Measurements from ENCODE around the gene SCGN. TPM values are rescaled to one million over a fixed set of nuclear protein-coding genes. Genes with fewer than 3 reads are reported as not detected.

The SCGN gene
- total and polyA plus RNA-seq, 2 donors, result 0.90 to 2.1 TPM

DNA sequence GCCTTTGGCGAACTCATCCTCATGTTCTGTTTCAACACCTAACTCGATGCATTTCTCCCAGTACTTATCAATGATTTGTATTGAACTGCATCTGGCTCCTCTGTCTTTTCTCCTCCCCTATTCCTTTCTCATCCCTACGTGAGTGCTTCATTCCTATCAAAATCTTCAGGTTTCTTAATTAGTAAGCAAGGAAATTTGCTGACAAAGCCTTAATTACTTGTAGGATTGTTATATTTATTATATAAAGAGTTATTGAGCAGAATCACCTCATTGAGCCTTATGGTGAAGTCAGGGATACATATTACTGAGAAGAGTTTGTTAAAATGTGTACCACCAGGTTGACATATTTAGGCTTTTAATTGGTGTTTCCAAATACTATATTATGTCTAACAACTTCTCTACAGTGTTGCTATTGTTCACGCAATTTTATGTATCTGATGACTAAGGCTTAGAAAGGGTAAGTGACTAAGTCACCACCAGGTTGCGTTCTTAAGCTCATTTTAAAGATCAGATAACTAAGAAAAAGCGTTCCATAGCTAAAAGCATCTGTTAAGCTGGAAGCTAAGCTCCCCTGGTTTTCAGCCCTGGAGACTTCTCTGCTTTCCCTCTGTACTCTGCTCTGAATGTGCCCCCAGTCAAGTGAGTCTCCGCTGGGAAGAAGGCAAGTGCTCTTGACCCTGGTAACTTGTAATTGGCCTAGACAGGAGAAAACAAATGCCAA is 18.9 kb downstream of the SCGN start:
- Histone ChIP-seq H3K27me3 (ENCODE audit: control insufficient read depth in 2 of 2, insufficient read depth in 1 of 2, low read length in 1 of 2) (peaks cover 2 to 7% of the 10 kb centered on the region in 2 donors), H3K36me3 (ENCODE audit: control insufficient read depth in 2 of 2, insufficient read depth in 2 of 2, low read length in 1 of 2) (no peaks in the 10 kb centered on the region), H3K4me3 (ENCODE audit: low read length in 2 of 2) (no peak overlapping the region), H3K27ac (ENCODE audit: low read depth in 1 of 2, low read length in 1 of 2) (no peak overlapping the region), H3K4me1 (ENCODE audit: control insufficient read depth in 2 of 2, insufficient read depth in 2 of 2, low read length in 2 of 2) (no peaks in the 10 kb centered on the region), H3K9me3 (ENCODE audit: control insufficient read depth in 2 of 2, insufficient read depth in 1 of 2, low read length in 1 of 2) (no peaks in the 10 kb centered on the region)
- WGBS, result 93% methylated on average over 7 of the region's 7 CpGs
- DNase-seq (ENCODE audit: low read depth in 6 of 9, low spot score in 9 of 9), result no peak

DNA sequence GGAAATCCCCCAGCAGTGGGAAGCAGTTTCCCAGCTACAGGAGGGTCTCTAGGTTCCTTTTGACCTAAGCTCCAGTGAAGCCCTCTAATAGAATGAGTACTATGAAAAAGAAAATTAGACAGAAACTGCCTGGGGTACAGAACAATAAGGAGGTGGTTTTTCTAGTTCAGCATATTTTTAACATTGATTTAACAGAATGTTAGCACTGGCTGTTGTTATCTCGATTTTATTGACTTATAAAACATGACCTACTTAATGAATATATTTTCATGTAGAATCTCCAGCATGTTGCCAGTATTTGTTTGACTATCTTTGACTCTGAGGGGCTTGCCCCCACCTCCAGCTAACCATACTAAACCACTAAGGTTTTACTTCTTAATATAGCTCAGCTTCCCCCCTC is 19.6 kb downstream of the SCGN start:
- Histone ChIP-seq H3K9me3 (ENCODE audit: control insufficient read depth in 2 of 2, insufficient read depth in 1 of 2, low read length in 1 of 2) (no peaks in the 10 kb centered on the region), H3K4me3 (ENCODE audit: low read length in 2 of 2) (no peak overlapping the region), H3K27ac (ENCODE audit: low read depth in 1 of 2, low read length in 1 of 2) (no peak overlapping the region), H3K4me1 (ENCODE audit: control insufficient read depth in 2 of 2, insufficient read depth in 2 of 2, low read length in 2 of 2) (no peaks in the 10 kb centered on the region), H3K27me3 (ENCODE audit: control insufficient read depth in 2 of 2, insufficient read depth in 1 of 2, low read length in 1 of 2) (peaks cover 2 to 7% of the 10 kb centered on the region in 2 donors), H3K36me3 (ENCODE audit: control insufficient read depth in 2 of 2, insufficient read depth in 2 of 2, low read length in 1 of 2) (no peaks in the 10 kb centered on the region)
- DNase-seq (ENCODE audit: low read depth in 6 of 9, low spot score in 9 of 9), result no peak
- 91% methylated on average over 1 of the region's 1 CpG for WGBS

DNA sequence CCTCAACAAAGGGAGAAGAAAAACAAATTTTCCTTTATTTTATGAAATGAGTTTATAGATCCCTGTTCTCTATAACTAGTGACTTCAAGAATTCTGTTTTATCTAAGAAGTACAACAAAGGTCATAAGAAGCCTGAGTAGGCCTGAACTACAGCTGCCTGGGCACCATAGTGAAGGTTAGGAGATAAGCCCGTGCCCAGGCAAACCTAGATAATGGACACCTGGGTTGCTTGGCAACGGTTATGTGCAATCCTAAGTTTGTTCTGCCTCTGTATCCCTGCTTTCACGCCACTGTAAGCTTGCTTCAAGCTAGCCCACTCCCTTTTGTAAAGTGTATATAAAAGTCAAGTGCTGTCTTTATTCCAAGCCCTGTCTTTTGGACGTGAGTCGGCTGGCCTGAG is 23.2 kb downstream of the SCGN start:
- H3K27me3 ChIP-seq (ENCODE audit: control insufficient read depth in 2 of 2, insufficient read depth in 1 of 2, low read length in 1 of 2), result peaks cover 2 to 7% of the 10 kb centered on the region in 2 donors
- DNase-seq (ENCODE audit: low read depth in 6 of 9, low spot score in 9 of 9), result no peak

DNA sequence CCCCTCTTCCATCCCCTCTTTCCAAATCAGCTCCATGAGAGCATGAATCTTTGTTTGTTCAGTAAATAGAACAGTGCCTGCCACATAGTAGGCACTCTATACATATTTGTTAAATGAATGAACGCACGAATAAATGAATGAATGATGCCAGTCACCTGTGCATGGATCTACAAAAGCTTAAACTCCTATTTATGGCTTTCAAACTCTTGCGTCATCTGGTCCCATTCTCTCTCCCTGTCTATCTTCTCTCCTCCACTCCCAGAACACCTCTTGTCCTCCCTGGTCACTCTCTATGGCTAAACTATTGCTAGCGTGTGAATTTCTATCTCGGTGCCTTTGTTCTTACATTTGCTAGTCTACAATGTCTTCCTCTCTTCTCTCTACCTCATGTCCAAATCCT is 24.8 kb downstream of the SCGN start:
- Histone ChIP-seq H3K4me1 (ENCODE audit: control insufficient read depth in 2 of 2, insufficient read depth in 2 of 2, low read length in 2 of 2) (no peaks in the 10 kb centered on the region), H3K36me3 (ENCODE audit: control insufficient read depth in 2 of 2, insufficient read depth in 2 of 2, low read length in 1 of 2) (no peaks in the 10 kb centered on the region), H3K4me3 (ENCODE audit: low read length in 2 of 2) (no peak overlapping the region), H3K27me3 (ENCODE audit: control insufficient read depth in 2 of 2, insufficient read depth in 1 of 2, low read length in 1 of 2) (peaks cover 0 to 7% of the 10 kb centered on the region in 2 donors), H3K9me3 (ENCODE audit: control insufficient read depth in 2 of 2, insufficient read depth in 1 of 2, low read length in 1 of 2) (no peaks in the 10 kb centered on the region), H3K27ac (ENCODE audit: low read depth in 1 of 2, low read length in 1 of 2) (no peak overlapping the region)
- no peak for DNase-seq (ENCODE audit: low read depth in 6 of 9, low spot score in 9 of 9)
- WGBS, result 76% methylated on average over 5 of the region's 5 CpGs

More for the DNA sequence above, 23.2 kb downstream of the SCGN start:
- 96% methylated on average over 5 of the region's 5 CpGs for WGBS
- Histone ChIP-seq H3K4me3 (ENCODE audit: low read length in 2 of 2) (no peak overlapping the region), H3K4me1 (ENCODE audit: control insufficient read depth in 2 of 2, insufficient read depth in 2 of 2, low read length in 2 of 2) (no peaks in the 10 kb centered on the region), H3K9me3 (ENCODE audit: control insufficient read depth in 2 of 2, insufficient read depth in 1 of 2, low read length in 1 of 2) (no peaks in the 10 kb centered on the region), H3K27ac (ENCODE audit: low read depth in 1 of 2, low read length in 1 of 2) (no peak overlapping the region), H3K36me3 (ENCODE audit: control insufficient read depth in 2 of 2, insufficient read depth in 2 of 2, low read length in 1 of 2) (no peaks in the 10 kb centered on the region)

DNA sequence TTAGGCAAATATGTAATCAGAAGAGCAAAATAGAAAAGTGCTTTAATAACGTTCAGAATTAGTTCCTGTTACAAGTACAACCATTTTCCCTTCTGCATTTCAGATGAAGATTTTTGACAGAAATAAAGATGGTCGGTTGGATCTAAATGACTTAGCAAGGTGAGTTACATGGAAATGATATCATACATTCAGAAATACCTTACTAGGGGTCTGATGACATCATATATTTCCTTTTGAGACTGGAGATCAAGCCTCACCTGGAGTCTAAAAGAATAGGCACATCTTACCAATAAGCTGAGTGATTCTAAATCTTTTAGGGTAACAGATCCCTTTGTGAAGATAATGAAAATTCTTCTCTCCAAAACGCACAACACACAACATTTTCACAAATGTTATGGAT is 29.8 kb downstream of the SCGN start:
- Histone ChIP-seq H3K9me3 (ENCODE audit: control insufficient read depth in 2 of 2, insufficient read depth in 1 of 2, low read length in 1 of 2) (no peaks in the 10 kb centered on the region), H3K4me3 (ENCODE audit: low read length in 2 of 2) (no peak overlapping the region), H3K27ac (ENCODE audit: low read depth in 1 of 2, low read length in 1 of 2) (no peak overlapping the region), H3K36me3 (ENCODE audit: control insufficient read depth in 2 of 2, insufficient read depth in 2 of 2, low read length in 1 of 2) (no peaks in the 10 kb centered on the region), H3K4me1 (ENCODE audit: control insufficient read depth in 2 of 2, insufficient read depth in 2 of 2, low read length in 2 of 2) (no peaks in the 10 kb centered on the region), H3K27me3 (ENCODE audit: control insufficient read depth in 2 of 2, insufficient read depth in 1 of 2, low read length in 1 of 2) (no peaks in the 10 kb centered on the region)
- WGBS, result 84% methylated on average over 3 of the region's 3 CpGs
- no peak for DNase-seq (ENCODE audit: low read depth in 6 of 9, low spot score in 9 of 9)

DNA sequence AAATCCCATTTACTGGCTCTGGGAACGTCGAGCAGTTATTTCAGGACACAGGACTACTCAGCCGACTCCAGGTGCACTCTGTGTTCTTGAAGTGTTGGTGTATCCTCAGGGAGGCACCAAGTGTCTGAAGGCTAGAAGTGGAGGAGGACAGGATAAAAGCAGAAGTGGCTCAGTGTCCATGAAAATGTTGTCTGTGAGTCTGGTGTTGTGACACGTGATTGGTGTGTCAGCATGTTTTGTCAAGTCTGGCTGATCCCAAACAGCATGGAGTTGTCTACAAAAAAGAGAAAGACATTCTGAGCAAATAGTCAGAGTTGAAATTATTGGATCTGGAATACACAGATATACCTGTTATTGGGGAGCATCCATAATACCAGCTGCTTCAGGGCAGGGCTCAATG is 30.3 kb downstream of the SCGN start:
- no peaks in the 10 kb centered on the region for H3K9me3 ChIP-seq (ENCODE audit: control insufficient read depth in 2 of 2, insufficient read depth in 1 of 2, low read length in 1 of 2)
- H3K4me3 ChIP-seq (ENCODE audit: low read length in 2 of 2), result no peak overlapping the region
- H3K27me3 ChIP-seq (ENCODE audit: control insufficient read depth in 2 of 2, insufficient read depth in 1 of 2, low read length in 1 of 2), result no peaks in the 10 kb centered on the region
- DNase-seq (ENCODE audit: low read depth in 6 of 9, low spot score in 9 of 9), result no peak
- H3K27ac ChIP-seq (ENCODE audit: low read depth in 1 of 2, low read length in 1 of 2), result no peak overlapping the region
- WGBS, result 65% methylated on average over 4 of the region's 4 CpGs
- H3K36me3 ChIP-seq (ENCODE audit: control insufficient read depth in 2 of 2, insufficient read depth in 2 of 2, low read length in 1 of 2), result no peaks in the 10 kb centered on the region
- no peaks in the 10 kb centered on the region for H3K4me1 ChIP-seq (ENCODE audit: control insufficient read depth in 2 of 2, insufficient read depth in 2 of 2, low read length in 2 of 2)

DNA sequence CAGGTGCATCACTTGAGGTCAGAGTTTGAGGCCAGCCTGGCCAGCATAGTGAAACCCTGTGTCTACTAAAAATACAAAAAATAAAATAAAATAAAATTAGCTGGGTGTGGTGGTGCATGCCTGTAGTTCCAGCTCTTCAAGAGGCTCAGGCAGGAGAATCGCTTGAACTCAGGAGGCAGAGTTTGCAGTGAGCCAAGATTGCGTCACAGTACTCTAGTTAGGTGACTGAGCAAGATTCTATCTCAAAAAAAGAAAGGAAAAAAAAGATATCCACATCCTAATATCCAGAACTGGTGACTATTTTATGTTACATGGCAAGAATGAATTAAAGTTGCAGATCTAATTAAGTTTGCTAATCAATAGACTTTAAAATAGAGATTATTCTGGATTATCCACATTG is 32.5 kb downstream of the SCGN start:
- no peak overlapping the region for H3K4me3 ChIP-seq (ENCODE audit: low read length in 2 of 2)
- no peak overlapping the region for H3K27ac ChIP-seq (ENCODE audit: low read depth in 1 of 2, low read length in 1 of 2)
- H3K4me1 ChIP-seq (ENCODE audit: control insufficient read depth in 2 of 2, insufficient read depth in 2 of 2, low read length in 2 of 2), result no peaks in the 10 kb centered on the region
- H3K27me3 ChIP-seq (ENCODE audit: control insufficient read depth in 2 of 2, insufficient read depth in 1 of 2, low read length in 1 of 2), result no peaks in the 10 kb centered on the region
- H3K9me3 ChIP-seq (ENCODE audit: control insufficient read depth in 2 of 2, insufficient read depth in 1 of 2, low read length in 1 of 2), result no peaks in the 10 kb centered on the region
- WGBS, result 69% methylated on average over 2 of the region's 2 CpGs
- H3K36me3 ChIP-seq (ENCODE audit: control insufficient read depth in 2 of 2, insufficient read depth in 2 of 2, low read length in 1 of 2), result no peaks in the 10 kb centered on the region
- DNase-seq (ENCODE audit: low read depth in 6 of 9, low spot score in 9 of 9), result no peak

DNA sequence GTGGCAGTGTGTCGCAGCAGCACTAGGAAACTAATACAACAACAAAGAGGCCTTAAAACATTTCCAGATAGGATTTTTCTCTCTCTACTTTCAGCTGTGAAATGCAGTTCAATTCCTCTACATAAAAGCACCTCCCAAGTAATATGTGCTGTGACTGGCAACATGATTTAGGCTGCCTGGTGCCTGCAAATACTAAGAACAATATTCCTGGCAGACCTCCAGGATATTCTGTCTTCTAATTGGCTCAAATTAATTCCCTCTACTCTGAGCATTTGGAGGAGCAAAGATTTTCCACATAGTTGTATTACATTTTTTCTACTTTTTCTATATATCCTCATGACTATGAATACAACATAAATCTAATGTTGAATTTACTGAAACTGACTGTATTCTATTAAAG is 33.2 kb downstream of the SCGN start:
- WGBS, result 58% methylated on average over 1 of the region's 1 CpG
- Histone ChIP-seq H3K4me1 (ENCODE audit: control insufficient read depth in 2 of 2, insufficient read depth in 2 of 2, low read length in 2 of 2) (no peaks in the 10 kb centered on the region), H3K4me3 (ENCODE audit: low read length in 2 of 2) (no peak overlapping the region), H3K27ac (ENCODE audit: low read depth in 1 of 2, low read length in 1 of 2) (no peak overlapping the region), H3K9me3 (ENCODE audit: control insufficient read depth in 2 of 2, insufficient read depth in 1 of 2, low read length in 1 of 2) (no peaks in the 10 kb centered on the region), H3K27me3 (ENCODE audit: control insufficient read depth in 2 of 2, insufficient read depth in 1 of 2, low read length in 1 of 2) (no peaks in the 10 kb centered on the region), H3K36me3 (ENCODE audit: control insufficient read depth in 2 of 2, insufficient read depth in 2 of 2, low read length in 1 of 2) (no peaks in the 10 kb centered on the region)
- DNase-seq (ENCODE audit: low read depth in 6 of 9, low spot score in 9 of 9), result no peak

DNA sequence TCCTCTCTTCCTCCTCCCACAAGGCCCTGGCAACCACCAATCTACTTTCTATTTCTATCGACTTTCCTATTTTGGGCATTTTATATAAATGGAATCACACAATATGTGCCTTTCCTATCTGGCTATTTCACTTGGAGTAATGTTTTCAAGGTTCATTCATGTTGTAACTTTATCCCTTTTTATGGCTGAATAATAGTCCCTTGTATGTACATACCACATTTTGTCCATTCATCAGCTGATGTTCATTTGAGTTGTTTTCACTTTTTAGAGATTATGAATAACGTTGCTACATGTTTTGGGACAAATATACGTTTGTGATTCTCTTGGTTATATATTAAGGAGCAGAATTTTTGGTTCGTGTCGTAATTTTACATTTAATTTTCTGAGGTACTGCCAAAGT is 33.9 kb downstream of the SCGN start:
- no peak overlapping the region for H3K27ac ChIP-seq (ENCODE audit: low read depth in 1 of 2, low read length in 1 of 2)
- H3K4me1 ChIP-seq (ENCODE audit: control insufficient read depth in 2 of 2, insufficient read depth in 2 of 2, low read length in 2 of 2), result no peaks in the 10 kb centered on the region

More for the DNA sequence above, 33.9 kb downstream of the SCGN start:
- no peak for DNase-seq (ENCODE audit: low read depth in 6 of 9, low spot score in 9 of 9)
- WGBS, result 87% methylated on average over 5 of the region's 5 CpGs
- no peaks in the 10 kb centered on the region for H3K36me3 ChIP-seq (ENCODE audit: control insufficient read depth in 2 of 2, insufficient read depth in 2 of 2, low read length in 1 of 2)
- no peaks in the 10 kb centered on the region for H3K27me3 ChIP-seq (ENCODE audit: control insufficient read depth in 2 of 2, insufficient read depth in 1 of 2, low read length in 1 of 2)
- H3K4me3 ChIP-seq (ENCODE audit: low read length in 2 of 2), result no peak overlapping the region
- H3K9me3 ChIP-seq (ENCODE audit: control insufficient read depth in 2 of 2, insufficient read depth in 1 of 2, low read length in 1 of 2), result no peaks in the 10 kb centered on the region

Data from thymus (tissue), 11 donors.